Kidney epithelial cell (primary cell): Measurements from ENCODE around the gene ATOSB. TPM values are rescaled to one million over a fixed set of nuclear protein-coding genes. Genes with fewer than 3 reads are reported as not detected.

Source experiments
- DNase-seq: peaks from one replicate; pipeline ENCODE4 v3.0.0-alpha.2; 2010; ENCODE audit warnings: low read depth
- H3K27me3 ChIP-seq: 2 replicates; pipeline ENCODE4 v1.6.0; 2011; ENCODE audit warnings: low read length; ENCODE audit not compliant: control insufficient read depth, insufficient read depth
- H3K36me3 ChIP-seq: 2 replicates; pipeline ENCODE4 v1.5.1; 2011; ENCODE audit warnings: low read length; ENCODE audit not compliant: control insufficient read depth, insufficient read depth
- H3K4me3 ChIP-seq: 2 replicates; pipeline ENCODE4 v1.5.1; 2011; ENCODE audit warnings: low read depth, mild to moderate bottlenecking, control low read depth, low read length
- CTCF ChIP-seq: IDR thresholded peaks from 2 replicates; pipeline ENCODE4 v1.5.1; 2011; ENCODE audit warnings: mild to moderate bottlenecking, moderate library complexity, low read length, control low read depth, inconsistent platforms; ENCODE audit not compliant: insufficient read depth, poor library complexity, severe bottlenecking
- total RNA-seq: library from RNA; depleted of rRNA; stranded (reverse); fragments of >200 nt; gene quantifications from 2 replicates; pipeline ENCODE4 v1.2.3, GENCODE V29; 2015

Gene ATOSB
- total RNA-seq, 1 donor from 2014 or later = 37.1 TPM

- DNase-seq = no peak
- no peak for TF ChIP-seq CTCF
- no peak overlapping the region for H3K4me3 ChIP-seq
- H3K27me3 ChIP-seq = no peaks in the 10 kb centered on the region
- H3K36me3 ChIP-seq = peaks cover 5% of the 10 kb centered on the region
Observed at GRCh38 chr9:35069020-35069419, 46.6 kb downstream of the ATOSB start.

- Histone ChIP-seq H3K27me3 (no peaks in the 10 kb centered on the region), H3K4me3 (no peak overlapping the region), H3K36me3 (peaks cover 8% of the 10 kb centered on the region)
- DNase-seq = no peak
- TF ChIP-seq CTCF = no peak
Observed at GRCh38 chr9:35067056-35067455, 48.6 kb downstream of the ATOSB start.

- peaks cover 10% of the 10 kb centered on the region for H3K36me3 ChIP-seq
- DNase-seq = no peak
- no peak for TF ChIP-seq CTCF
- H3K27me3 ChIP-seq = no peaks in the 10 kb centered on the region
- H3K4me3 ChIP-seq = no peak overlapping the region
Observed at GRCh38 chr9:35060548-35061207, 55.0 kb downstream of the ATOSB start.

GRCh38 chr9:35059438-35059837, 56.2 kb downstream of the ATOSB start:
- H3K36me3 ChIP-seq = peaks cover 9% of the 10 kb centered on the region
- no peak for DNase-seq
- no peak for TF ChIP-seq CTCF
- no peak overlapping the region for H3K4me3 ChIP-seq
- H3K27me3 ChIP-seq = no peaks in the 10 kb centered on the region

GRCh38 chr9:35057271-35057620, 58.4 kb downstream of the ATOSB start:
- no peaks in the 10 kb centered on the region for H3K27me3 ChIP-seq
- no peak for DNase-seq
- no peak overlapping the region for H3K4me3 ChIP-seq
- TF ChIP-seq CTCF = no peak
- peaks cover 6% of the 10 kb centered on the region for H3K36me3 ChIP-seq
